Neural progenitor cell (in vitro differentiated cells): Measurements from ENCODE around the gene QRFP.

Experiments
- CTCF ChIP-seq: fragments of 200-600 bp; sonication (generic); IDR thresholded peaks from 2 replicates; pipeline ENCODE4 v1.5.1; 2017; ENCODE audit warnings: antibody characterized with exemption, mild to moderate bottlenecking
- EZH2phosphoT487 ChIP-seq: fragments of 200-600 bp; sonication (generic); IDR thresholded peaks from 2 replicates; pipeline ENCODE4 v1.6.1; 2017; ENCODE audit warnings: antibody characterized with exemption

- TF ChIP-seq CTCF (no peak), EZH2phosphoT487 (no peak)
Observed at GRCh38 chr9:130870491-130871381, 25.9 kb downstream of the QRFP start.
